ENCODE data around the gene TMEM209.

- TF ChIP-seq CTCF (optimal IDR thresholded peaks at IDR 0.05 in 1 of 3, IDR thresholded peaks at IDR 0.05 in 1 of 3, conservative IDR thresholded peaks at IDR 0.05 in 1 of 3; ENCODE audit: extremely low read depth in 1 of 3, insufficient read depth in 2 of 3, low read length in 3 of 3): no peak
- no peak for TF ChIP-seq EZH2 (IDR thresholded peaks at IDR 0.05; ENCODE audit: low read length)
Measured at GRCh38 chr7:130147710-130148325, 57.4 kb downstream of the TMEM209 start.

Data from keratinocyte (primary cell).